ENCODE measurements around the gene GDF2.

DNA sequence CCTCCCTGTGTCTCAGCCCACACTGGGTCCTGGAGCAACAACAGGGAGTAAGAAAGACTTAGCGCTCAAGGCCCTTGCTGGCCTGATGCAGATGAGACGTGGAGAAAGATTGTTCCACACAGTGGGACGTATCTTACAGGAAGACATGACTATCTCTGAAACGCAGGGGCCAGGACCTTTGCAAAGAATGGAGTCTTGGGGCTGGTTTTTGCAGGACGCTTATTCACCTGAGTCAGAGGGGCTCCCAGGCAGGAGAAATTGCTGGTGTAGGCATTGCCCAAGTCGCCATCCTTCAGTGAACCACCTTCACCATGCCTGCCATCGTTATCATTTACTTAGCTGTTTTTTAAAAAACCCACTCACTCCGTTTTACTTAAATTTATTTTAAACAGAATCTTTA is 34.0 kb upstream of the GDF2 start:
- TF ChIP-seq CTCF (conservative IDR thresholded peaks at IDR 0.05; ENCODE audit: low read depth in 2 of 2) (no peak), POLR2AphosphoS5 (IDR thresholded peaks at IDR 0.05; ENCODE audit: low read depth) (no peak)

All from GM23338 (cell line).